ENCODE data around the gene NOS1AP. TPM values are rescaled to one million over a fixed set of nuclear protein-coding genes. Genes with fewer than 3 reads are reported as not detected.

NOS1AP gene
- total RNA-seq, 1 experiment from 2014 or later, result 5.3 TPM

DNA sequence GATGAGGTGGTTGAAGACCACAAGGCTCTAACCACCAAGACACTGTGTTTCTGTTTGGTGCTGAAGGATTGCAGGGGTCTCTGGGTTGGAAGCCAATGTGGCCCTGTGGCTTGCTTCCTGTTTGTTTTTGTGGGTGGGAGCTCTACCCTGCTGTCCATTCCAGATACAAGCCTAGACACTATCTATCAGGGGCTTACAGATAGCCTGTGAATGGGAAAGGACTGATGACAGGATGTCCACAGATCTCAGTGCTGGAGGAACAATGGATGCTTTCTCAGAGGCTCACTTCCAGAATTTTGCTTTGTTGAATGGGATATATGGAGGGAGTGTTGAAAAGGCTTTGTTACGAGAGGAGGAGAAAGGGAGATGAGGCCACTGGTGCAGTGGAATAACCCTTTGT is 69.7 kb downstream of the NOS1AP start:
- Histone ChIP-seq H3K4me1 (ENCODE audit: control insufficient read depth in 1 of 2, insufficient read depth in 2 of 2, low read length in 2 of 2) (peaks cover 78 to 81% of the 10 kb centered on the region in 2 experiments), H3K4me2 (ENCODE audit: low read length) (no peak overlapping the region), H3K9me2 (ENCODE audit: insufficient read depth) (no peaks in the 10 kb centered on the region), H3K4me3 (replicated peaks in 1 of 2; ENCODE audit: low read depth in 1 of 2, low read length in 2 of 2) (no peak overlapping the region), H3K9ac (ENCODE audit: low read length) (no peak overlapping the region), H3K9me3 (ENCODE audit: control insufficient read depth in 1 of 2, insufficient read depth in 1 of 2, low read depth in 1 of 2, low read length in 2 of 2) (no peaks in the 10 kb centered on the region), H2AFZ (ENCODE audit: low read depth, low read length, poor library complexity, severe bottlenecking) (no peak overlapping the region), H3K79me2 (ENCODE audit: insufficient read depth, low read length) (no peaks in the 10 kb centered on the region), H3K36me3 (ENCODE audit: control insufficient read depth in 1 of 2, insufficient read depth in 2 of 2, low read length in 2 of 2) (no peaks in the 10 kb centered on the region), H4K20me1 (ENCODE audit: insufficient read depth) (no peaks in the 10 kb centered on the region), H3K27ac (ENCODE audit: low read depth, low read length) (no peak overlapping the region), H3K27me3 (ENCODE audit: insufficient read depth, low read length) (no peaks in the 10 kb centered on the region)
- ATAC-seq (no peak), DNase-seq (ENCODE audit: low read depth, low spot score) (no peak)
- ChIA-PET CTCF (no interaction called here), POLR2A (no interaction called here), RAD21 (ENCODE audit: low non-redundant PET in 1 of 2, low total read pairs in 2 of 2, uncharacterized antibody in 2 of 2, unreplicated experiment in 2 of 2) (no interaction called here)
- intact Hi-C loops (cut with micrococcal nuclease), result loop anchor here (5.0 kb wide), 1 partner anchor 67 kb away; no protein-coding TSS in a partner anchor
- TF ChIP-seq, protein P1, sequence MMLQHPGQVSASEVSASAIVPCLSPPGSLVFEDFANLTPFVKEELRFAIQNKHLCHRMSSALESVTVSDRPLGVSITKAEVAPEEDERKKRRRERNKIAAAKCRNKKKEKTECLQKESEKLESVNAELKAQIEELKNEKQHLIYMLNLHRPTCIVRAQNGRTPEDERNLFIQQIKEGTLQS (IDR thresholded peaks at IDR 0.05), result no peak
- no peak for TF ChIP-seq YY1 (IDR thresholded peaks at IDR 0.05; ENCODE audit: extremely low read depth, insufficient replicate concordance, low read depth, low read length)
- TF ChIP-seq ZNF274 (IDR thresholded peaks at IDR 0.05; ENCODE audit: low read depth, low read length), result no peak
- no peak for TF ChIP-seq CEBPB (IDR thresholded peaks at IDR 0.05; ENCODE audit: low read depth)
- TF ChIP-seq FOSL1 (IDR thresholded peaks at IDR 0.05; ENCODE audit: low read depth), result no peak
- TF ChIP-seq ELF1 (IDR thresholded peaks at IDR 0.05; ENCODE audit: borderline replicate concordance, low read depth), result no peak
- no peak for TF ChIP-seq SP1 (IDR thresholded peaks at IDR 0.05; ENCODE audit: low read depth)
- no peak for TF ChIP-seq MAX (IDR thresholded peaks at IDR 0.05)
- no TSS peak for BruUV-seq (replicated peaks)

DNA sequence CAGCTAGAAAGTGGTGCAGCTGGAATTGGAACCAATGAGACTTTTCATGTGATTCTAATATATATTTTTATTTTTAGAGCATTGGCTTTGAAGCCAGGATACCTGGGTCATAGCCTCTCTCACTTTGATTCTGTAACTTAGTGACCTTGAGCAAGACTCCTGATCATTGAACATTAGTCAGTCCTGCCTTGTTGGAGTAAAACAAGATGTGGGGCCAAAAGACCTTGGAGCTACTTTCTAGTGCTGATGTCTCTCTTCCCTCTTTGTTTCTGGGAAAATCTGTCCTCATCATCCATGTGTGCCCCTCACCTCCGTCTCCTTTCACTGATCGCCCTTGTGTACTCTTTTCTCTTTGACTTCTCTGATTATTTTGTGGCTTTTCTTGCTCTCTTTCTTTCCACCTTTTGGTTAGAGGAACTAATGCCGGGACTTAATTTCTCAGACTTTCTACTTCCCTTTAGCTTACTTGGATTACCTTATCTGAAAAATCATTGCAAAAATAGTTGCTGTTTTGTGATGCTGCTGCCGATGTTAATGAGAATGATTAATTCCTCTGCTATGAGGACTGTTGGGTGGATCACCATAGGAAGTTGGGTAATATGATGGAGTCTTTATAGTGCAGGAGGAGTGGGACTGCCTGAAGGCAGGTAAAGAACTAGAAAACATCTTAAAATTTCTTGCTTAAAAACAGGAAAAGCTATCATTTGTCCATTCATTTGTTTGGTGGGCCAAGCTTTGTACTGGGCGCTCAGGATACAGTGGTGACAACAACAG is 72.0 kb downstream of the NOS1AP start:
- Histone ChIP-seq H3K4me3 (replicated peaks in 1 of 2; ENCODE audit: low read depth in 1 of 2, low read length in 2 of 2) (peak overlapping the region in 1 of 2 experiments; percentile 11; a peak in 1 of 4 replicates), H3K4me2 (ENCODE audit: low read length) (peak overlapping the region; percentile 56), H3K79me2 (ENCODE audit: insufficient read depth, low read length) (no peaks in the 10 kb centered on the region), H3K27me3 (ENCODE audit: insufficient read depth, low read length) (no peaks in the 10 kb centered on the region), H3K9me3 (ENCODE audit: control insufficient read depth in 1 of 2, insufficient read depth in 1 of 2, low read depth in 1 of 2, low read length in 2 of 2) (no peaks in the 10 kb centered on the region), H2AFZ (ENCODE audit: low read depth, low read length, poor library complexity, severe bottlenecking) (no peak overlapping the region), H3K9ac (ENCODE audit: low read length) (no peak overlapping the region), H3K4me1 (ENCODE audit: control insufficient read depth in 1 of 2, insufficient read depth in 2 of 2, low read length in 2 of 2) (peaks cover 76 to 81% of the 10 kb centered on the region in 2 experiments), H4K20me1 (ENCODE audit: insufficient read depth) (no peaks in the 10 kb centered on the region), H3K9me2 (ENCODE audit: insufficient read depth) (no peaks in the 10 kb centered on the region), H3K27ac (ENCODE audit: low read depth, low read length) (peak overlapping the region; percentile 22; the same call in 1 of the 2 replicates), H3K36me3 (ENCODE audit: control insufficient read depth in 1 of 2, insufficient read depth in 2 of 2, low read length in 2 of 2) (no peaks in the 10 kb centered on the region)
- CTCF ChIA-PET, result no interaction called here
- POLR2A ChIA-PET, result no interaction called here
- BruUV-seq (replicated peaks), result no TSS peak
- intact Hi-C loops (cut with micrococcal nuclease), result no loop called here
- ATAC-seq (no peak), DNase-seq (ENCODE audit: low read depth, low spot score) (no peak)
- TF ChIP-seq ELF1 (IDR thresholded peaks at IDR 0.05; ENCODE audit: borderline replicate concordance, low read depth) (no peak), CEBPB (IDR thresholded peaks at IDR 0.05; ENCODE audit: low read depth) (peak; percentile 67), SRF (IDR thresholded peaks at IDR 0.05; ENCODE audit: low read depth) (no peak), JUND (IDR thresholded peaks at IDR 0.05) (peak; percentile 59), CBX3 (IDR thresholded peaks at IDR 0.05; ENCODE audit: low read depth) (0 out of 2 replicates have a peak, but pooled peaks have one; percentile 47), FOSL1 (IDR thresholded peaks at IDR 0.05; ENCODE audit: low read depth) (peak; percentile 57; the same call in 1 of the 2 replicates), POLR2A (IDR thresholded peaks at IDR 0.05; ENCODE audit: borderline replicate concordance, extremely low read depth, insufficient read depth, insufficient read length) (no peak), RAD21 (IDR thresholded peaks at IDR 0.05; ENCODE audit: low read depth) (no peak), YY1 (IDR thresholded peaks at IDR 0.05; ENCODE audit: extremely low read depth, insufficient replicate concordance, low read depth, low read length) (no peak), POLR2AphosphoS5 (IDR thresholded peaks at IDR 0.05; ENCODE audit: low read depth, low read length) (no peak), SP1 (IDR thresholded peaks at IDR 0.05; ENCODE audit: low read depth) (peak; percentile 41; the same call in 1 of the 2 replicates)
- RAD21 ChIA-PET (ENCODE audit: low non-redundant PET in 1 of 2, low total read pairs in 2 of 2, uncharacterized antibody in 2 of 2, unreplicated experiment in 2 of 2), result no interaction called here
